NT2/D1 (cell line): Measurements from ENCODE around the gene PLEKHA4.

Source experiments
- SUZ12 ChIP-seq: IDR thresholded peaks from 2 replicates; pipeline ENCODE4 v1.6.1; 2011; ENCODE audit not compliant: insufficient read length, insufficient read depth; ENCODE audit errors: extremely low read depth
- YY1 ChIP-seq: IDR thresholded peaks from 2 replicates; pipeline ENCODE4 v1.6.1; 2011; ENCODE audit not compliant: insufficient read length, insufficient read depth
- ZNF274 ChIP-seq: IDR thresholded peaks from 2 replicates; pipeline ENCODE4 v1.6.1; 2011; ENCODE audit warnings: mild to moderate bottlenecking, low read depth, low read length

DNA sequence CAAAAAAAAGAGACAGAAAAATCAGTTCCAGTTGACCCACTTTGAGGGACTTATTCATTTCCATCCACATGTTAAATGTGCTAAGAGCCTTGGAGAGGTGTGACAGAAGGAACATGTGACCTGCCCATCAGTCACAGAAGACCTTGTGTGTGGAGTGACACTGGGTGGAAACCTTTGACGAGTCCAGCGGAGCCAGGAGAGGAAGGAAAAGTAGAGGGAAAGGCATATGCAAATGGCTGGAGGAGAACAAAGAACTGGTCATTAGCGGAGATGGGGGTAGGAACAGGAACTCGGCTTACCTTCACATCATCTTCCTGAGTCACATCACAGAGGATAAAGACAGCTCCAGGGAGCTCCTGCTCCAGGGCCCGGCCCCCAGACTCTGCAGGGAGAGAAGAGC lies 34.4 kb downstream of the PLEKHA4 start:
- no peak for TF ChIP-seq ZNF274
- no peak for TF ChIP-seq YY1
- no peak for TF ChIP-seq SUZ12
